Keratinocyte (primary cell): ENCODE results near the gene CACNA2D4. TPM values are rescaled to one million over a fixed set of nuclear protein-coding genes. Genes with fewer than 3 reads are reported as not detected.

ENCODE experiments used
- DNase-seq: peaks from one replicate; pipeline ENCODE4 v3.0.0-alpha.2; 2011; ENCODE audit warnings: low read depth, missing footprints, low spot score
- FAIRE-seq: peaks from 2 replicates; lab custom pipeline; 2011; peaks lifted over from hg19 to GRCh38; lab: Jason Lieb, UNC
- H2AFZ ChIP-seq: 2 replicates; pipeline ENCODE4 v1.6.0; 2012; ENCODE audit warnings: low read length, control low read depth, inconsistent platforms; ENCODE audit not compliant: control insufficient read depth
- H3K27ac ChIP-seq: 2 replicates; pipeline ENCODE4 v1.5.1; 2011; ENCODE audit warnings: low read length; ENCODE audit not compliant: control insufficient read depth, insufficient read depth
- H3K27me3 ChIP-seq: 3 replicates; pipeline ENCODE4 v1.6.0; 2011; ENCODE audit warnings: low read length; ENCODE audit not compliant: control insufficient read depth, insufficient read depth; ENCODE audit errors: extremely low read depth
- H3K36me3 ChIP-seq, 2 experiments: 2 replicates in 1 of 2; 3 replicates in 1 of 2; pipeline ENCODE4 v1.5.1; 2011; ENCODE audit warnings: low read length in 2 of 2, mild to moderate bottlenecking in 1 of 2; ENCODE audit not compliant: control insufficient read depth in 2 of 2, insufficient read depth in 2 of 2; ENCODE audit errors: extremely low read depth in 1 of 2
- H3K4me1 ChIP-seq: 3 replicates; pipeline ENCODE4 v1.5.1; 2011; ENCODE audit warnings: low read length; ENCODE audit not compliant: control insufficient read depth, insufficient read depth; ENCODE audit errors: extremely low read depth
- H3K4me2 ChIP-seq: 3 replicates; pipeline ENCODE4 v1.6.0; 2011; ENCODE audit warnings: low read depth, low read length; ENCODE audit not compliant: control insufficient read depth, insufficient read depth; ENCODE audit errors: extremely low read depth
- H3K4me3 ChIP-seq, 3 experiments: fragments of 200-600 bp in 1 of 3; sonication (generic) in 1 of 3; 2 replicates in 2 of 3; 3 replicates in 1 of 3; pipeline ENCODE4 v1.5.1; 2011 to 2016; ENCODE audit warnings: low read length in 3 of 3, mild to moderate bottlenecking in 3 of 3, control low read depth in 2 of 3, inconsistent platforms in 1 of 3, low read depth in 1 of 3, mixed read lengths in 1 of 3, mixed run types in 1 of 3, moderate library complexity in 1 of 3; ENCODE audit not compliant: control insufficient read depth in 2 of 3, insufficient read depth in 2 of 3; ENCODE audit errors: extremely low read depth in 1 of 3
- H3K79me2 ChIP-seq: 2 replicates; pipeline ENCODE4 v1.6.0; 2012; ENCODE audit warnings: low read length; ENCODE audit not compliant: control insufficient read depth, insufficient read depth
- H3K9ac ChIP-seq: 3 replicates; pipeline ENCODE4 v1.6.0; 2011; ENCODE audit warnings: low read length; ENCODE audit not compliant: control insufficient read depth, insufficient read depth; ENCODE audit errors: extremely low read depth
- H3K9me1 ChIP-seq: 3 replicates; pipeline ENCODE4 v1.6.0; 2011; ENCODE audit warnings: low read length; ENCODE audit not compliant: control insufficient read depth, insufficient read depth; ENCODE audit errors: extremely low read depth
- H3K9me3 ChIP-seq: 2 replicates; pipeline ENCODE4 v1.5.1; 2012; ENCODE audit warnings: low read depth, low read length; ENCODE audit not compliant: control insufficient read depth
- H4K20me1 ChIP-seq: 3 replicates; pipeline ENCODE4 v1.6.0; 2011; ENCODE audit warnings: low read length; ENCODE audit not compliant: control insufficient read depth, insufficient read depth; ENCODE audit errors: extremely low read depth
- CTCF ChIP-seq, 3 experiments: IDR thresholded peaks in 1 of 3; conservative IDR thresholded peaks in 1 of 3; optimal IDR thresholded peaks in 1 of 3; 2 replicates in 2 of 3; 3 replicates in 1 of 3; pipeline versions ENCODE3 to v1.5.1; 2011; ENCODE audit warnings: low read length in 3 of 3, mild to moderate bottlenecking in 3 of 3, moderate library complexity in 2 of 3, control low read depth in 1 of 3, inconsistent platforms in 1 of 3; ENCODE audit not compliant: insufficient read depth in 2 of 3; ENCODE audit errors: extremely low read depth in 1 of 3
- EZH2 ChIP-seq: IDR thresholded peaks from one replicate; pipeline ENCODE4 v1.6.1; 2012; ENCODE audit warnings: inconsistent platforms, mild to moderate bottlenecking, low read length, moderate library complexity
- dilution Hi-C: fragments of 300-500 bp; cut with MboI; formaldehyde crosslinking; loops from one replicate; pipeline ENCODE4 v1.7.0; 2020; ENCODE audit warnings: low sequenced_read_pairs; ENCODE audit not compliant: extremely low pct_ligation_motif_present
- polyA plus RNA-seq, 5 experiments: library from polyadenylated mRNA; depleted of rRNA in 3 of 5; stranded (reverse) in 3 of 5; stranded (forward) in 1 of 5; unstranded in 1 of 5; fragments of >200 nt; gene quantifications; 1 replicate in 1 of 5; 2 replicates in 3 of 5; 3 replicates in 1 of 5; pipeline versions ENCODE4 v1.2.1 to v1.2.3, GENCODE V29; 2011 to 2012; ENCODE audit warnings: missing spikeins in 2 of 5, low read depth in 1 of 5, low replicate concordance in 1 of 5

The CACNA2D4 gene
- polyA plus RNA-seq, 1 donor (not counting 4 experiments of a cell fraction or from before 2014, with no cell fraction given) = 0.09 TPM

- DNase-seq (no peak), FAIRE-seq (no peak)
- Histone ChIP-seq H3K9me1 (no peaks in the 10 kb centered on the region), H3K4me2 (no peak overlapping the region), H4K20me1 (no peaks in the 10 kb centered on the region), H3K4me1 (no peaks in the 10 kb centered on the region), H3K36me3 (no peaks in the 10 kb centered on the region), H3K9ac (no peak overlapping the region), H3K27me3 (peaks cover 56% of the 10 kb centered on the region), H3K4me3 (no peak overlapping the region), H2AFZ (no peak overlapping the region), H3K9me3 (no peaks in the 10 kb centered on the region), H3K27ac (no peak overlapping the region), H3K79me2 (no peaks in the 10 kb centered on the region)
- TF ChIP-seq CTCF (optimal IDR thresholded peaks at IDR 0.05 in 1 of 3, IDR thresholded peaks at IDR 0.05 in 1 of 3, conservative IDR thresholded peaks at IDR 0.05 in 1 of 3; ENCODE audit: extremely low read depth in 1 of 3, insufficient read depth in 2 of 3, low read length in 3 of 3) (no peak), EZH2 (no peak)
- dilution Hi-C loops = no loop called here
These were observed 95.8 kb downstream of the CACNA2D4 start for GRCh38 chr12:1822699-1823098.

- FAIRE-seq = no peak
- dilution Hi-C loops = no loop called here
- no peak overlapping the region for H3K4me2 ChIP-seq
- H3K79me2 ChIP-seq = no peaks in the 10 kb centered on the region
- H3K27me3 ChIP-seq = peaks cover 56% of the 10 kb centered on the region
- H3K4me1 ChIP-seq = no peaks in the 10 kb centered on the region
- TF ChIP-seq EZH2 (peak; percentile 54), CTCF (optimal IDR thresholded peaks at IDR 0.05 in 1 of 3, IDR thresholded peaks at IDR 0.05 in 1 of 3, conservative IDR thresholded peaks at IDR 0.05 in 1 of 3; ENCODE audit: extremely low read depth in 1 of 3, insufficient read depth in 2 of 3, low read length in 3 of 3) (no peak)
- H2AFZ ChIP-seq = no peak overlapping the region
- DNase-seq = no peak
- H3K9ac ChIP-seq = no peak overlapping the region
- H4K20me1 ChIP-seq = no peaks in the 10 kb centered on the region
- no peaks in the 10 kb centered on the region for H3K9me3 ChIP-seq
- H3K4me3 ChIP-seq = no peak overlapping the region
- no peaks in the 10 kb centered on the region for H3K36me3 ChIP-seq
- H3K27ac ChIP-seq = no peak overlapping the region
- H3K9me1 ChIP-seq = no peaks in the 10 kb centered on the region
These were observed 96.6 kb downstream of the CACNA2D4 start for GRCh38 chr12:1821805-1822204.
